HG03159 (cell line): ENCODE measurements around the gene ANKRD33B.

Experiments used
- ATAC-seq: cut with Tn5 transposase; IDR thresholded peaks from one replicate; pipeline ENCODE4 v1.9.1; 2021; ENCODE audit warnings: mild to moderate bottlenecking, moderate library complexity; ENCODE audit not compliant: unreplicated experiment

ANKRD33B gene

GRCh38 chr5:10577371-10578292 is 13.8 kb downstream of the ANKRD33B start:
- no peak for ATAC-seq

- ATAC-seq: no peak
These were observed 14.4 kb downstream of the ANKRD33B start for GRCh38 chr5:10578293-10578665.

- peak; percentile 49 for ATAC-seq
These were observed 15.0 kb downstream of the ANKRD33B start for GRCh38 chr5:10578869-10579268.

GRCh38 chr5:10579536-10580521 is 16.0 kb downstream of the ANKRD33B start:
- no peak for ATAC-seq

- no peak for ATAC-seq
These were observed 16.9 kb downstream of the ANKRD33B start for GRCh38 chr5:10580531-10581423.

GRCh38 chr5:10581424-10581748 is 17.5 kb downstream of the ANKRD33B start:
- ATAC-seq: no peak

- no peak for ATAC-seq
These were observed 18.1 kb downstream of the ANKRD33B start for GRCh38 chr5:10581867-10582511.

- ATAC-seq: no peak
These were observed 18.6 kb downstream of the ANKRD33B start for GRCh38 chr5:10582512-10582897.

GRCh38 chr5:10583663-10584572 is 20.0 kb downstream of the ANKRD33B start:
- ATAC-seq: no peak

GRCh38 chr5:10584714-10585517 is 21.0 kb downstream of the ANKRD33B start:
- no peak for ATAC-seq

- no peak for ATAC-seq
These were observed 21.6 kb downstream of the ANKRD33B start for GRCh38 chr5:10585518-10585915.

- no peak for ATAC-seq
These were observed 22.1 kb downstream of the ANKRD33B start for GRCh38 chr5:10586008-10586407.

GRCh38 chr5:10586555-10586954 is 22.7 kb downstream of the ANKRD33B start:
- no peak for ATAC-seq

- ATAC-seq: no peak
These were observed 24.4 kb downstream of the ANKRD33B start for GRCh38 chr5:10588109-10588775.

- ATAC-seq: no peak
These were observed 25.0 kb downstream of the ANKRD33B start for GRCh38 chr5:10588779-10589447.

GRCh38 chr5:10590226-10590999 is 26.5 kb downstream of the ANKRD33B start:
- ATAC-seq: no peak
